ENCODE data around the gene RIGI. TPM values are rescaled to one million over a fixed set of nuclear protein-coding genes. Genes with fewer than 3 reads are reported as not detected.
A peak's percentile ranks its signal among the peaks of the same experiment; 100 is the strongest.

Gene RIGI
- total and polyA plus RNA-seq, 2 of the 13 experiments (the other 11 are each of a cell fraction or from before 2014, with no cell fraction given), result 3.0 to 8.2 TPM

- TF ChIP-seq THAP9 (CRISPR knock-in tag; IDR thresholded peaks at IDR 0.05; ENCODE audit: borderline replicate concordance) (peak; percentile 64; the same call in 1 of the 2 replicates), ZNF20 (CRISPR knock-in tag; IDR thresholded peaks at IDR 0.05) (no peak), KAT7 (CRISPR knock-in tag; IDR thresholded peaks at IDR 0.05; ENCODE audit: borderline replicate concordance) (peak; percentile 81; the same call in 1 of the 2 replicates), PLSCR1 (CRISPR knock-in tag; IDR thresholded peaks at IDR 0.05; ENCODE audit: borderline replicate concordance) (no peak), BRD4 (CRISPR knock-in tag; IDR thresholded peaks at IDR 0.05) (peak; percentile 82), MAF1 (CRISPR knock-in tag; IDR thresholded peaks at IDR 0.05; ENCODE audit: borderline replicate concordance) (no peak), ZBTB8A (CRISPR knock-in tag; IDR thresholded peaks at IDR 0.05; ENCODE audit: borderline replicate concordance, low read depth) (0 out of 2 replicates have a peak, but pooled peaks have one; percentile 40), ZNF383 (CRISPR knock-in tag; IDR thresholded peaks at IDR 0.05; ENCODE audit: borderline replicate concordance) (0 out of 2 replicates have a peak, but pooled peaks have one; percentile 20), ZNF687 (CRISPR knock-in tag; IDR thresholded peaks at IDR 0.05) (peak; percentile 90), ZNF619 (CRISPR knock-in tag; IDR thresholded peaks at IDR 0.05) (0 out of 2 replicates have a peak, but pooled peaks have one; percentile 35), ARID3A (IDR thresholded peaks at IDR 0.05; ENCODE audit: low read depth, low read length) (no peak), YEATS2 (CRISPR knock-in tag; IDR thresholded peaks at IDR 0.05; ENCODE audit: borderline replicate concordance) (peak; percentile 94), ZBTB21 (CRISPR knock-in tag; IDR thresholded peaks at IDR 0.05) (peak; percentile 75), ZNF274 (CRISPR knock-in tag; IDR thresholded peaks at IDR 0.05) (peak; percentile 43; the same call in 1 of the 2 replicates), POLR2G (IDR thresholded peaks at IDR 0.05; ENCODE audit: low read depth, low read length) (peak; percentile 94), RARA (CRISPR knock-in tag; IDR thresholded peaks at IDR 0.05) (0 out of 2 replicates have a peak, but pooled peaks have one; percentile 5), ZNF276 (CRISPR knock-in tag; IDR thresholded peaks at IDR 0.05; ENCODE audit: low read depth) (0 out of 2 replicates have a peak, but pooled peaks have one; percentile 38)
Measured at GRCh38 chr9:32572900-32573523, 47.0 kb upstream of the RIGI start, which contains the start of gene NDUFB6 (continued).

All from HepG2 (cell line).